Stomach (tissue), 19 donors: ENCODE measurements around the gene SARM1. TPM values are rescaled to one million over a fixed set of nuclear protein-coding genes. Genes with fewer than 3 reads are reported as not detected.
A peak's percentile ranks its signal among the peaks of the same experiment; 100 is the strongest.

ENCODE experiments used
- DNase-seq, 2 donors: peaks; one replicate each; pipeline versions ENCODE4 v3.0.0 to v3.0.0-alpha.2; 2013 to 2019
- H3K27ac ChIP-seq, 5 donors: fragments of 200-600 bp in 4 of 5; sonication (generic) in 4 of 5; one replicate each; pipeline ENCODE4 v1.5.1; 2013 to 2019; ENCODE audit warnings: mild to moderate bottlenecking in 1 of 5, moderate library complexity in 1 of 5
- H3K27me3 ChIP-seq, 3 donors: fragments of 200-600 bp; sonication (generic); one replicate each; pipeline ENCODE4 v1.5.1; 2017 to 2019; ENCODE audit warnings: mixed run types in 1 of 3
- H3K36me3 ChIP-seq, 4 donors: fragments of 200-600 bp; sonication (generic); 1 replicate in 3 of 4; 2 replicates in 1 of 4; pipeline ENCODE4 v1.5.1; 2016 to 2019
- H3K4me1 ChIP-seq, 4 donors: fragments of 200-600 bp; sonication (generic); one replicate each; pipeline ENCODE4 v1.5.1; 2016 to 2019
- H3K4me3 ChIP-seq, 4 donors: fragments of 200-600 bp; sonication (generic) in 3 of 4; one replicate each; pipeline ENCODE4 v1.5.1; 2016 to 2019; ENCODE audit warnings: mild to moderate bottlenecking in 1 of 4
- H3K9me3 ChIP-seq, 4 donors: fragments of 200-600 bp; sonication (generic); one replicate each; pipeline ENCODE4 v1.5.1; 2016 to 2019
- EP300 ChIP-seq: sonication (generic); formaldehyde crosslinking; IDR thresholded peaks from one replicate; pipeline ENCODE4 v1.6.1; 2017; ENCODE audit warnings: antibody characterized with exemption
- POLR2A ChIP-seq, 4 donors: fragments of 450-650 bp; IDR thresholded peaks; one replicate each; pipeline ENCODE4 v1.6.1; 2016; ENCODE audit warnings: antibody characterized with exemption in 4 of 4, control low read depth in 2 of 4, mild to moderate bottlenecking in 1 of 4, moderate library complexity in 1 of 4
- POLR2AphosphoS5 ChIP-seq, 3 donors: sonication (generic); formaldehyde crosslinking; IDR thresholded peaks; one replicate each; pipeline ENCODE4 v1.6.1; 2016; ENCODE audit warnings: antibody characterized with exemption in 3 of 3
- WGBS, 5 donors: extraction: QIAGEN DNeasy Blood & Tissue Kit in 3 of 5; methylation state at CpG; one replicate each; pipeline versions ENCODE4 v1.1.5 to v1.1.7; 2013 to 2018; 5-methylcytosine and 5-hydroxymethylcytosine counted together
- intact Hi-C: fragments of 100-400 bp; cut with DNase I; formaldehyde crosslinking; loops from one replicate; pipeline ENCODE4 v1.15.1; 2023; ENCODE audit warnings: low total_unique reads
- long read RNA-seq, 10 donors: transcript quantifications; one replicate each; lab custom pipeline, GENCODE V29; 2026
- polyA plus RNA-seq, 3 donors: library from polyadenylated mRNA; stranded (reverse); fragments of 200-250 nt; gene quantifications; one replicate each; pipeline ENCODE4 v1.2.3, GENCODE V29; 2013
- total RNA-seq, 5 donors: library from RNA; depleted of rRNA; stranded (reverse); fragments of >200 nt; gene quantifications; one replicate each; pipeline versions ENCODE4 v1.1.0 to v1.2.3, GENCODE V29; 2014 to 2016
- TF ChIP-seq, protein P1 (sequence below), 7 experiments: fragments of 450-650 bp in 4 of 7; fragments of 200-600 bp in 3 of 7; sonication (generic) in 3 of 7; IDR thresholded peaks; one replicate each; pipeline ENCODE4 v1.5.1; 2016 to 2019; ENCODE audit warnings: antibody characterized with exemption in 7 of 7, control low read depth in 2 of 7, mild to moderate bottlenecking in 1 of 7
- donor health status: healthy with polysubstance abuse.
- donor health status: Bipolar disorder and iron deficiency.
- donor health status: healthy.

Gene SARM1
- total RNA-seq: 10 to 100 TPM; 11.0 to 58.3 (median 15.2) TPM
- 1 to 10 TPM; 4.6 to 6.9 (median 5.2) TPM for polyA plus RNA-seq
- long read RNA-seq, donor 1, full-length matches to known transcripts: 1 of 1 reads
- long read RNA-seq, donor 1, partial matches to known transcripts: 0 of 1 reads
- long read RNA-seq, donor 1, other reads (novel, unspliced or antisense): 0 of 1 reads
- long read RNA-seq, donor 2, full-length matches to known transcripts: 3 of 3 reads
- long read RNA-seq, donor 2, partial matches to known transcripts: 0 of 3 reads
- long read RNA-seq, donor 2, other reads (novel, unspliced or antisense): 0 of 3 reads
- long read RNA-seq, donor 3: 0 reads
- long read RNA-seq, donor 4: 0 reads
- long read RNA-seq, donor 5: 0 reads
- long read RNA-seq, donor 6, full-length matches to known transcripts: 5 of 5 reads
- long read RNA-seq, donor 6, partial matches to known transcripts: 0 of 5 reads
- long read RNA-seq, donor 6, other reads (novel, unspliced or antisense): 0 of 5 reads
- long read RNA-seq, donor 7, full-length matches to known transcripts: 1 of 1 reads
- long read RNA-seq, donor 7, partial matches to known transcripts: 0 of 1 reads
- long read RNA-seq, donor 7, other reads (novel, unspliced or antisense): 0 of 1 reads
- long read RNA-seq, donor 8, full-length matches to known transcripts: 3 of 3 reads
- long read RNA-seq, donor 8, partial matches to known transcripts: 0 of 3 reads
- long read RNA-seq, donor 8, other reads (novel, unspliced or antisense): 0 of 3 reads
- long read RNA-seq, donor 9, partial matches to known transcripts: 8 of 10 reads
- long read RNA-seq, donor 9, other reads (novel, unspliced or antisense): 0 of 10 reads
- long read RNA-seq, donor 10: 0 reads

DNA sequence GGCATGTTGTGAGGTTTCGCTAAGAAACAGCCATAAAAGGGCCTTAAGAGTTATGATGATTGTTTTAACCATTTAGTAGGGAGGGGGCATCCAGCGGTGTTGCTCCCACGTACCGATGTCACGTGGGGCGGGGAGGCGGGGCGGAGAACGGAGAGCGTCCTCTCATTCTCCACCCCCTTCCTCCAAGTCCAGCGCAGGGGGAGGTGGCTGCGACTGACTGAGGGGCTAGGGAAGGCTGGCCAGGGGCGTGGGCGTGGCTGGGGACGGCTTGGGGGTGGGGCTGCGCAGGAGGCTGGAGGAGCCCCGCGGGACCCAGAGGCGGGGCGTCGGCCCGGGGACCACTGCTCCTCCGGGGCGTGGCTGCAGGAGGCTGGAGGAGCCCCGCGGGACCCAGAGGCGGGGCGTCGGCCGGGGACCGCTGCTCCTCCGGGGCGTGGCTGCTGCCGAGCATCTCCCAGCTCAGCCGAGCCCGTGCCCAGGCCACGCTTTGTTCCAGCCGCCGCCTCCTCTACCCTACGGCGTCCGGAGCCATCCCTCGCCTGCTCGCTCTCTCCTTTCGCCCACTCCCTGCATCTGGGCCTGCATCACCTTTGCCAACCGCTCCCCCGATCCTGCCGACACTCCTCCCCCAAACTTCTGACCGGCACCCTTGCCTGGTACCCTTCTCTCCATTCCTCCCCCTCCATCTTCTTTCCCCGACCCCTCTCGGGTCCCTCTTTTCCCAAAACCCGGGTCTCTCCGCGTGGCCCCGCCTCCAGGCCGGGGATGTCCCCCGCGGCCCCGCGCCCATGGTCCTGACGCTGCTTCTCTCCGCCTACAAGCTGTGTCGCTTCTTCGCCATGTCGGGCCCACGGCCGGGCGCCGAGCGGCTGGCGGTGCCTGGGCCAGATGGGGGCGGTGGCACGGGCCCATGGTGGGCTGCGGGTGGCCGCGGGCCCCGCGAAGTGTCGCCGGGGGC lies at the start of gene SARM1:
Gene SARM1, plus strand, starts transcription at position 450 of the 958 bp plus-strand sequence. Its CDS starts 339 bp downstream, at position 789.
- intact Hi-C loops: no loop called here
- Histone ChIP-seq H3K27ac (peak within 1 kb of the TSS; percentile 20 to 83 (median 75)), H3K9me3 (no peaks in the 10 kb centered on the region), H3K27me3 (peaks cover 0 to 25% (median 5%) of the 10 kb centered on the region in 3 donors), H3K36me3 (no peaks in the 10 kb centered on the region), H3K4me3 (peak within 1 kb of the TSS; percentile 56 to 76 (median 66)), H3K4me1 (peaks cover 28 to 43% (median 38%) of the 10 kb centered on the region in 4 donors)
- peak; percentile 65 to 96 for DNase-seq
- 1 to 2% (median 1%) methylated on average over 48 to 80 of the region's 80 CpGs for WGBS, 5 donors
- no peak for TF ChIP-seq POLR2A (IDR thresholded peaks at IDR 0.05)
- TF ChIP-seq, protein P1, sequence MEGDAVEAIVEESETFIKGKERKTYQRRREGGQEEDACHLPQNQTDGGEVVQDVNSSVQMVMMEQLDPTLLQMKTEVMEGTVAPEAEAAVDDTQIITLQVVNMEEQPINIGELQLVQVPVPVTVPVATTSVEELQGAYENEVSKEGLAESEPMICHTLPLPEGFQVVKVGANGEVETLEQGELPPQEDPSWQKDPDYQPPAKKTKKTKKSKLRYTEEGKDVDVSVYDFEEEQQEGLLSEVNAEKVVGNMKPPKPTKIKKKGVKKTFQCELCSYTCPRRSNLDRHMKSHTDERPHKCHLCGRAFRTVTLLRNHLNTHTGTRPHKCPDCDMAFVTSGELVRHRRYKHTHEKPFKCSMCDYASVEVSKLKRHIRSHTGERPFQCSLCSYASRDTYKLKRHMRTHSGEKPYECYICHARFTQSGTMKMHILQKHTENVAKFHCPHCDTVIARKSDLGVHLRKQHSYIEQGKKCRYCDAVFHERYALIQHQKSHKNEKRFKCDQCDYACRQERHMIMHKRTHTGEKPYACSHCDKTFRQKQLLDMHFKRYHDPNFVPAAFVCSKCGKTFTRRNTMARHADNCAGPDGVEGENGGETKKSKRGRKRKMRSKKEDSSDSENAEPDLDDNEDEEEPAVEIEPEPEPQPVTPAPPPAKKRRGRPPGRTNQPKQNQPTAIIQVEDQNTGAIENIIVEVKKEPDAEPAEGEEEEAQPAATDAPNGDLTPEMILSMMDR (IDR thresholded peaks at IDR 0.05): no peak
- TF ChIP-seq EP300: no peak
- TF ChIP-seq POLR2AphosphoS5 (IDR thresholded peaks at IDR 0.05): no peak

GRCh38 chr17:28324267-28324745 lies 47.2 kb upstream of the SARM1 start:
- TF ChIP-seq, protein P1 (IDR thresholded peaks at IDR 0.05): no peak
- TF ChIP-seq POLR2AphosphoS5 (IDR thresholded peaks at IDR 0.05): peak in 1 of 3 donors; percentile 46
- TF ChIP-seq POLR2A (IDR thresholded peaks at IDR 0.05): no peak
- H3K4me1 ChIP-seq: peaks cover 25 to 76% (median 34%) of the 10 kb centered on the region in 4 donors
- H3K36me3 ChIP-seq: peaks cover 23 to 35% (median 32%) of the 10 kb centered on the region in 4 donors
- DNase-seq: peak in 1 of 2 donors; percentile 61
- intact Hi-C loops: no loop called here
- no peaks in the 10 kb centered on the region for H3K9me3 ChIP-seq
- 28 to 63% (median 50%) methylated on average over 5 of the region's 5 CpGs for WGBS, 5 donors
- no peak overlapping the region for H3K4me3 ChIP-seq
- peak overlapping the region; percentile 64 to 81 (median 68) for H3K27ac ChIP-seq
- H3K27me3 ChIP-seq: no peaks in the 10 kb centered on the region

DNA sequence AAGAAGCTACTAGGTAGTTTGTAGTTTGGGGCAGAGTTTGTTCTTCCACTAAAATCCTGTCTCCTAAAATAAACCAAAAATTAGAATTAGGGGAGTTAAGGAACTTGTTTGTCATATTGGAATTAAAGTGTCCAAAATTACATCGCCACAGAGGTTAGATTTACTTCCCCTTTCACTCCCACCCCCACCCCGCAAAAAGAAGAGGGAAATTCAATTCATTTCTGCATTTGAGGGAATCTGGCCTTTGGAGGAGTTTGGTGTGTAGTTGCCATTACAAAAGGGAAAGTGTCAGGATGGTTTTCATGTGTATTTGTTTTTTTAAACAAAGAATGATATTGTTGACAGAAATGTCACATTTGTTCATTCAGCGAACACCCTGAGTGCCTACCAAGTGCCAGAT lies 46.7 kb upstream of the SARM1 start:
- peak overlapping the region; percentile 64 to 81 (median 68) for H3K27ac ChIP-seq
- no peak for TF ChIP-seq EP300
- H3K4me3 ChIP-seq: no peak overlapping the region
- intact Hi-C loops: no loop called here
- H3K27me3 ChIP-seq: no peaks in the 10 kb centered on the region
- no peak for DNase-seq
- 43 to 63% (median 52%) methylated on average over 3 of the region's 3 CpGs for WGBS, 5 donors
- peaks cover 24 to 72% (median 30%) of the 10 kb centered on the region in 4 donors for H3K4me1 ChIP-seq
- H3K9me3 ChIP-seq: no peaks in the 10 kb centered on the region
- peaks cover 27 to 40% (median 37%) of the 10 kb centered on the region in 4 donors for H3K36me3 ChIP-seq

DNA sequence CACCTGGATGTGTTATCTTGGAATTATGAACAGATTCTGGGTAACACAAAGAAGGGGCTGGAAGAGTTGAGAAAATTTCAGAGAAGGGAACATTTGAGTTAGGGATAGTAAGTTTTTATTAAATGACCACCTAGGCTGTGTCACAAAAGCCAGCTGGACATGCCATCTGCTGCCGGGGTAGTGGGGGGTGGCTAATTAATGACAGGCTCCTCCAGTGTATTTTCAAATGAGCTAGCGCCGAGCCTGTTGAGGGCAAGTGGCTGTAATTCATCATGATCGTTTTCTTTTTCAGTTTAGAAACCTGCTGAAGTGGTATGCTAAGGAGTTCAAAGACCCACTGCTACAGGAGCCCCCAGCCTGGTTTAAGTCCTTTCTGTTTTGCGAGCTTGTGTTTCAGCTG lies 46.3 kb upstream of the SARM1 start:
- no peak for TF ChIP-seq POLR2AphosphoS5 (IDR thresholded peaks at IDR 0.05)
- TF ChIP-seq, protein P1 (IDR thresholded peaks at IDR 0.05): no peak
- no peak for TF ChIP-seq POLR2A (IDR thresholded peaks at IDR 0.05)
- TF ChIP-seq EP300: no peak
- no peak for DNase-seq
- Histone ChIP-seq H3K27me3 (no peaks in the 10 kb centered on the region), H3K4me1 (peaks cover 19 to 67% (median 28%) of the 10 kb centered on the region in 4 donors), H3K27ac (peak overlapping the region; percentile 41 to 81 (median 68)), H3K36me3 (peaks cover 27 to 44% (median 41%) of the 10 kb centered on the region in 4 donors), H3K4me3 (no peak overlapping the region), H3K9me3 (no peaks in the 10 kb centered on the region)
- WGBS, 5 donors: 48 to 60% (median 53%) methylated on average over 5 of the region's 5 CpGs
- intact Hi-C loops: no loop called here
